MCF 10A (cell line): ENCODE results near the gene APBA2. TPM values are rescaled to one million over a fixed set of nuclear protein-coding genes. Genes with fewer than 3 reads are reported as not detected.

Experiments
- BruUV-seq: library from RNA; stranded (reverse); fragments of 400-500 nt; replicated peaks from 2 replicates; lab custom pipeline; 2021; lab: Mats Ljungman, UMichigan
- CTCF ChIA-PET: fragments of 300-600 bp; sonication (Branson Sonifier 250); formaldehyde crosslinking; extraction: SDS; loops from one replicate; lab custom pipeline; 2021; ENCODE audit warnings: antibody characterized with exemption, inconsistent platforms; lab: Yijun Ruan, JAX
- POLR2A ChIA-PET: fragments of 300-600, 350-650 bp; sonication (Branson Sonifier 250); formaldehyde crosslinking; extraction: SDS; loops from one replicate; lab custom pipeline; 2020; ENCODE audit warnings: antibody characterized with exemption, inconsistent platforms; lab: Yijun Ruan, JAX
- DNase-seq: peaks from one replicate; pipeline ENCODE4 v3.0.0-alpha.2; 2018; ENCODE audit not compliant: unreplicated experiment
- H3K27ac Mint-ChIP-seq: one replicate; pipeline ENCODE4 v1.8.0; 2022; ENCODE audit warnings: mild to moderate bottlenecking, low read depth, mixed read lengths; ENCODE audit not compliant: unreplicated experiment
- H3K27me3 Mint-ChIP-seq: one replicate; pipeline ENCODE4 v1.8.0; 2022; ENCODE audit warnings: mixed read lengths; ENCODE audit not compliant: insufficient read depth, unreplicated experiment
- H3K36me3 Mint-ChIP-seq: one replicate; pipeline ENCODE4 v1.8.0; 2022; ENCODE audit warnings: mild to moderate bottlenecking, moderate library complexity, mixed read lengths; ENCODE audit not compliant: insufficient read depth, unreplicated experiment
- H3K4me1 Mint-ChIP-seq: one replicate; pipeline ENCODE4 v1.8.0; 2022; ENCODE audit warnings: mixed read lengths; ENCODE audit not compliant: insufficient read depth, unreplicated experiment
- H3K4me3 Mint-ChIP-seq: one replicate; pipeline ENCODE4 v1.8.0; 2022; ENCODE audit warnings: mild to moderate bottlenecking, moderate library complexity, mixed read lengths; ENCODE audit not compliant: unreplicated experiment
- H3K9me3 Mint-ChIP-seq: one replicate; pipeline ENCODE4 v1.8.0; 2022; ENCODE audit warnings: mixed read lengths; ENCODE audit not compliant: unreplicated experiment
- CTCF ChIP-seq: fragments of 200-600 bp; IDR thresholded peaks from one replicate; pipeline ENCODE4 v1.8.0; 2022; ENCODE audit warnings: antibody characterized with exemption, mild to moderate bottlenecking; ENCODE audit not compliant: unreplicated experiment
- intact Hi-C: fragments of 100-400 bp; cut with micrococcal nuclease; formaldehyde crosslinking; loops from 2 replicates; pipeline ENCODE4 v1.14.1; 2022
- total RNA-seq: library from RNA; stranded (reverse); gene quantifications from 2 replicates; pipeline ENCODE4 v1.2.3, GENCODE V29; 2022

APBA2 gene
- total RNA-seq, 1 experiment from 2014 or later, result not detected

GRCh38 chr15:29093696-29094343 is 208.0 kb downstream of the APBA2 start:
- Mint-ChIP-seq H3K36me3 (no peaks in the 10 kb centered on the region), H3K4me3 (no peak overlapping the region), H3K9me3 (no peaks in the 10 kb centered on the region), H3K4me1 (no peaks in the 10 kb centered on the region), H3K27me3 (no peaks in the 10 kb centered on the region), H3K27ac (no peak overlapping the region)
- intact Hi-C loops, result no loop called here
- no peak for TF ChIP-seq CTCF
- CTCF ChIA-PET, result interaction anchor here (0.6 to 2.6 kb wide), 3 partner anchors 8 to 75 kb away, joined by 3 to 10 read pairs (median 3); no protein-coding TSS in a partner anchor
- POLR2A ChIA-PET, result no interaction called here
- no peak for DNase-seq
- BruUV-seq, result no TSS peak

- POLR2A ChIA-PET, result no interaction called here
- Mint-ChIP-seq H3K27me3 (no peaks in the 10 kb centered on the region), H3K36me3 (no peaks in the 10 kb centered on the region), H3K27ac (no peak overlapping the region), H3K4me1 (no peaks in the 10 kb centered on the region), H3K4me3 (no peak overlapping the region), H3K9me3 (no peaks in the 10 kb centered on the region)
- CTCF ChIA-PET, result interaction anchor here (0.6 kb wide), 2 partner anchors 35 to 967 kb away, joined by 3 to 4 read pairs; no protein-coding TSS in a partner anchor
- TF ChIP-seq CTCF, result no peak
- BruUV-seq, result no TSS peak
- DNase-seq, result peak; percentile 2
- intact Hi-C loops, result no loop called here
Observed at GRCh38 chr15:29094711-29095110, 208.9 kb downstream of the APBA2 start.

GRCh38 chr15:29095746-29096145 is 210.0 kb downstream of the APBA2 start:
- Mint-ChIP-seq H3K9me3 (no peaks in the 10 kb centered on the region), H3K27ac (no peak overlapping the region), H3K27me3 (no peaks in the 10 kb centered on the region), H3K4me1 (no peaks in the 10 kb centered on the region), H3K36me3 (no peaks in the 10 kb centered on the region), H3K4me3 (no peak overlapping the region)
- intact Hi-C loops, result no loop called here
- no TSS peak for BruUV-seq
- TF ChIP-seq CTCF, result no peak
- CTCF ChIA-PET, result interaction anchor here (1.1 kb wide), 1 partner anchor 59 kb away, joined by 3 read pairs; no protein-coding TSS in a partner anchor
- DNase-seq, result no peak
- POLR2A ChIA-PET, result no interaction called here

- Mint-ChIP-seq H3K9me3 (no peaks in the 10 kb centered on the region), H3K36me3 (no peaks in the 10 kb centered on the region), H3K4me1 (no peaks in the 10 kb centered on the region), H3K27me3 (no peaks in the 10 kb centered on the region), H3K27ac (no peak overlapping the region), H3K4me3 (no peak overlapping the region)
- DNase-seq, result no peak
- no peak for TF ChIP-seq CTCF
- ChIA-PET CTCF (no interaction called here), POLR2A (no interaction called here)
- no TSS peak for BruUV-seq
- intact Hi-C loops, result no loop called here
Observed at GRCh38 chr15:29097168-29097567, 211.4 kb downstream of the APBA2 start.
